Activated CD8-positive, alpha-beta memory T cell treated with anti-CD3 and anti-CD28 coated beads, Interleukin-2, amount 50 U/mL, for 1 hour (primary cell): Measurements from ENCODE around the gene HRH2.
"Not testable (repeated sequence)": the region's sequence is repeated elsewhere in the genome, so short reads cannot be mapped to it uniquely, and the experiment has no call there.

Experiments
- DNase-seq: peaks from one replicate; pipeline ENCODE4 v3.0.0-alpha.2; 2020; ENCODE audit errors: extremely low read depth

The HRH2 gene

DNA sequence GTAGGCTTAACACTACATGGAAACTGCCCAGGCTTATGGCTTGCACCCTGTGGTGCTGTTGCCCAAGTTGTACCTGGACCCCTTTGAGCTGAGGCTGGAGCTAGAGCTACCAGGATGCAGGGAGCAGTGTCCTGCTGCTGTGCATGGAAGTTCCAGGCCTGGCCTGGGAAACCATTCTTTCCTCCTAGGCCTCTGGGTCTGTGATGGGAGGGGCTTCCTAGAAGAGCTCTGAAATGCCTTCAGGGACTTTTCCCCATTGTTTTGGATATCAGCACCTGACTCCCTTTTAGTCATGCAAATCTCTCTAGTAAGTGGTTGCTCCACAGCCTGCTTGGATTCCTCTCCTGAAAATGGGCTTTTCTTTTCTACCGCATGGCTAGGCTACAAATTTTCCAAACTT, 7.9 kb upstream of the HRH2 start:
- DNase-seq: no peak

DNA sequence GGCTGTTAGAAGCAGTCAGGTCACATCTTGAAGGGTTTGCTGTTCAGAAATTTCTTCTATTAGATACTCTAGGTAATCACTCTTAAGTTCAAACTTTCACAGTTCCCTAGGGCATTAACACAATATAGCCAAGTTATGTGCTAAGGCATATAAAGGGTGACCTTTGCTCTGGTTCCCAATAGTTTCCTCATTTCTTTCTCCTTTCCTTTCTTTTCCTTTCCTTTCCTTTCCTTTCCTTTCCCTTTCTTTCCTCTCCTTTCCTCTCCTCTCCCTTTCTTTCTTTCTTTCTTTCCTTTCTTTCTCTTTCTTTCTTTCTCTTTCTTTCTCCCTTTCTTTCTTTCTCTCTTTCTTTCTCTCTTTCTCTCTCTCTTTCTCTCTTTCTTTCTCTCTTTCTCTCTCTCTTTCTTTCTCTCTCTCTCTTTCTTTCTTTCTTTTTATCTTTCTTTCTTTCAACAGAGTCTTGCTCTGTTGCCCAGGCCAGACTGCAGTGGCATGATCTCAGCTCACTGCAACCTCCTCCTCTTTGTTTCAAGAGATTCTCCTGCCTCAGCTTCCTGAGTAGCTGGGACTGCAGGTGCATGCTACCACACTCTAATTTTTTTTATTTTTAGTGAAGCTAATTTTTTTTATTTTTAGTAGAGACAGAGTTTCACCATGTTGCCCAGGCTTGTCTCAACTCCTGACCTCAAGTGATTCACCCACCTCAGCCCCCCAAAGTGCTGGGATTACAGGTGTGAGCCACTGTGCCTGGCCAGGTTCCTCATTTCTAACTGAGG, 7.3 kb upstream of the HRH2 start:
- DNase-seq: not testable (repeated sequence)

DNA sequence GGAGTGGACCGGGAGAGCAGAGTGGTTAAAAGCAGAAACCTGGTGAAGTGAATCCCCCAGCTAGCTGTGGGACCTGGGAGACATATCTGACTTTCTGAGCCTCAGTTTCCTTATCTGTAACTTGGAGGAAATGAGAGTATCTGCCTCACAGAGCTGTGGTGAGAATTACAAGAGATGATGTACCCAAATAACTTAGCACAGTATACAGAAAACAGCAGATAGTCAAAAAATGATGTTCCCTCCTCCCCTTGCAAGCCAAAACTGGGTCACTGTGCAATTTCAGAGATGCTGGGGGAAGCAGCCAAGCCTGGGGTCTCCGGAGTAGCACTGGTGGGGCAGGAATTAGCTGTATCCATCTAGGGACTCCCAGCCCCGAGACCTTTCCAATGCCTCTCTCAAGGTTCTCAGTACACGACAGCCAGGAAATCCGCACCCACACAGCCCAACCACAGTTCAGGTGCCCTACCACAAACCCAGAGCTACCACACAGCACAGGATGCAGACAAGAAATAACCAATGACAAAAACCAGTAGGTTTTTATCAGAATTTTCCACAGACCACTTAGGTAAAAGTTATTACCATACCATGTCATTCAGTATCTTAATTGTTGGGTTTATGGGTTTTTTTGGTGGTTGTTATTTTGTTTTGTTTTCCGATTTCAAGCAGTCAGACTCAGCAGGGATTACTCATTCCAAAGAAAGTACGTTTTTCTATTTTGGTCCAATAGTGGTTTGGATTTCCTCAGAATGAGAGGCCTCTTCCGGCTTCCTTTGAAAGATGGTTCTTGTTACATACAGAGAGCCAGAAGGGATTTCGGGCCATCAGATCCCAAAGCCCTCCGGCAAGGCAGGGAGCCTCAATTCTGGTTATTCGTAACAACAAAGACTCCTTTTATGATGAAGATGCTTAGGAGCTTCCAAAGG, 4.9 kb upstream of the HRH2 start:
- peak; percentile 32 for DNase-seq

DNA sequence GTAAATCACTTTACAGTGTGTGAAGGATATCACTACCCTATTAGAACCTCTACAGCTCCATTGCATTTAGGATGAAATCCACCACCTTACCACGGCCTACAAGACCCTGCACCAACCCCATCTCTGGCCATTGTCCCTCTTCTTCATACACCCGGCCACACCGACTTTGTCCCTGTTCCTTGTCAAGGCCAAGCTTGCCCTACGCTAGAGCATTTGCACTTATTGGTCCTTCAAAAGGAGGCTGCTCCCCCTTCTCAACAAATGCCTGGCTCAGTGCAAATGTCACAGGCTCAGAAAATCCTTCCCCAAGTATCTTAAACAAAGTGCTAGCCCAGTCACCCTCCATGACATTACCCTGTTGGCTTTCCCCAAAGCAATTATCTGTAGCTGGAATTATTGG, 4.1 kb upstream of the HRH2 start:
- no peak for DNase-seq

DNA sequence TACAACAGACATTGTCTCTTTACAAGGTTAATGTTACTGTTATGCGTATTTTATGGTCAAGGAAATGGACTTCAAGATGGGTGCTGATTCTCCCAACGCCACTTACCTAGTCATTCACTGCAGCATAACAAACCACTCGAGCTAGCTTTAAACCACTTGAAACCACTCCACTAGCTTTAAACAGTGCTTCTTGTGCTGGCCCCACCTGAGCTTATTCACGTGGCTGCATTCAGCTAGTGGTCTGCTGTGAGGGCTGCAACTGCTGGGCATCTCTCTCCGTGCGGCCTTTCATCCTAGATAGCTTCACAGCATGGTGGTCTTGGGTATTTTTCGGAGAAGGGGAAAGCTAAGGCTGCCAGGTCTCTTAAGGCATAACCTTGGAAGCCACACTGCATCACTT, 3.5 kb upstream of the HRH2 start:
- DNase-seq: no peak

DNA sequence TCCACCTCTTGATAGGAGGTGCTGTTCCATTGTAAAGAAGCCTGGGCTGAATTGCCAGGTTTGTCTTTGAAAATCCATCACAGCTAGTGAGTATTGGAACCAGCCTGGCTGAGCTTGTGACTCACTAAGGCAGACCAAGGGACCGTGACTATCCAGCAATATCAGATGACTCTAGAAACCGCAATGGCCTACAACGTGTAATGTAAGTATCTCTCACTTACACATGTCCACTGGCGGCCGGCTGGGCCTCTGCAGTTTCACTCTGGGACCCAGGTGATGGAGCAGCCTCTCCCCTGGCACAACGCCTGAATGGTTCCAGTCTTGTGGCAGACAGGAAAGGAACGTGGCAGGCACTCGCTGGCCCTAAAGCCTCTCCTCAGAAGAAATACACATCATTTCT, 3.1 kb upstream of the HRH2 start:
- no peak for DNase-seq

DNA sequence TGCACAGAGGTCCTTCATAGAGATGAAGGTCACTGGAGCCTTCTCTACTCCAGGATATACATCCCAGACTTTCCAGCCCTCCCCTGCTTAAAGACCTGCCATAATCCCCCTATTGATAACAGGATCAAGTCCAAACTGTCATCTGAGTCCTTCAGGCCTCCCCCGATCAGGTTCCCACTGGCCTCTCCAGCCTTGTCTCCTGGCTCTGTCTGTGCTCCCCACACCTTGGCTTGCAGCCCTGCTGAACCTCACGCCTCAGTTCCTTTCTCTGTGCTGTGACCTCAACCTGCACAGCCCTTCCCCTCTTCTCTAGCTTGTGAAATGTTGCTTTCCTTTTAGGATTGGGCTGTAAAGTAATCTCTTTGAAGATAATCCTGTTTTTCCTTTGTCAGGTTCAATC, 2.5 kb upstream of the HRH2 start:
- DNase-seq: no peak

DNA sequence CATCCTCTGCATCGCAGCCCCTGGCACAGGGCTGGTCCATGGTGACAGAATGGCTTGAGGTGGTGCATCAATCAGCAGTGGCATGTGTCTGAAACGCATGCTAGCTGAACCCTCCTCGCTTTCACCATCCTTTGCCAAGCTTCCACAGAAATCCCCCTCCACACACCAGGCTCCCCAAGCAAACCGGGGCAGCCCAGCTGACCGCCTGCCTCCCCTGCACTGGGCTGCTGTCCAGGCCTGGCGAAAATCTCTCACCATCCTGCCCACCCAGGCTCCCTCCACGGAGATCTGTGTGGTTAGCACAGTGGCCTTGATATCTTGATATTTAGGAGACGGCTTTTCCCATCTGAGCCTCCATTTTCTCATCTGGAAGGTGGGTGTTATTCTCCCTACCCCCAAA, 905 bp upstream of the HRH2 start:
- DNase-seq: no peak

DNA sequence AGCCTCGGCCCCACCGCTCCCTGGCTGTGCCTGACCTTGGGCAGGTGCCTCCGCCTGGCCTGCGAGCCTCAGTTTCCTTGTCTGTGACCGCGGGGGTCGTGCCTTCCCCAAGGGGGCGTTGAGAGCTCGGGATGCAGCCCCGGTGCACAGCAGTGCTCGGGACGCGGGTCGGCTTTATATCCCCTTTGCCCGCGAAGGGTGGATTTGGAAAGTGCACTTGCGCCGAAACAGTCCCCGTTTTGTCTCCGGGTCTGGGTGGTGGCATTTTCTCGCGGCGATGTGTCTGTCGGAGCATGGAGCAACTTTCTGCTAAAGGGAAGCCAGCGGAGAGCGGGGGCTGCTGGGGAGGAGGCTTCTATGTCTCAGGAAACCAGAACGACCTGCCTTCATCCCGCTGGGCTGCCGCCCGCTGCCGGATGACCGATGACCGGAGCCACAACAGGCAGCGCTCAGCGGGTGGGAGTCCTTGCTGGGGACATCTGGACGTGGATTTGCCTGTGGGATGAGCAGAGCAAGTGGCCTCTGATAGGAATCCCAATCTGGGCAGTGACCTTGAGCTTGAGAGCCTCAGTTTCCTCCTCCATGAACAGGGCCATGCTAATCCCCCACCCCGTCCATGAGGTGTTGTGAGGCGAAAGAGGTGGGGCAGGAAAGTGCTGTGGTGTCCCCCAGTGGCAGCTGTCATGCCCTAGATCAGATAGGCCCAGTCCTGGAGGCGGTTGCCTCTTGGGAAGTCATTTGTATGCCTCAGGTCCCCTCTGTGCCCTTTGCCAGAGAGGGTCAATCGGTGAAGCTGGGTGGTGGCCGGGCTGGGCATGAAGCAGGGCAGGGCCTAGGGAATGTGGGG, 651 bp downstream of the HRH2 start:
- no peak for DNase-seq

DNA sequence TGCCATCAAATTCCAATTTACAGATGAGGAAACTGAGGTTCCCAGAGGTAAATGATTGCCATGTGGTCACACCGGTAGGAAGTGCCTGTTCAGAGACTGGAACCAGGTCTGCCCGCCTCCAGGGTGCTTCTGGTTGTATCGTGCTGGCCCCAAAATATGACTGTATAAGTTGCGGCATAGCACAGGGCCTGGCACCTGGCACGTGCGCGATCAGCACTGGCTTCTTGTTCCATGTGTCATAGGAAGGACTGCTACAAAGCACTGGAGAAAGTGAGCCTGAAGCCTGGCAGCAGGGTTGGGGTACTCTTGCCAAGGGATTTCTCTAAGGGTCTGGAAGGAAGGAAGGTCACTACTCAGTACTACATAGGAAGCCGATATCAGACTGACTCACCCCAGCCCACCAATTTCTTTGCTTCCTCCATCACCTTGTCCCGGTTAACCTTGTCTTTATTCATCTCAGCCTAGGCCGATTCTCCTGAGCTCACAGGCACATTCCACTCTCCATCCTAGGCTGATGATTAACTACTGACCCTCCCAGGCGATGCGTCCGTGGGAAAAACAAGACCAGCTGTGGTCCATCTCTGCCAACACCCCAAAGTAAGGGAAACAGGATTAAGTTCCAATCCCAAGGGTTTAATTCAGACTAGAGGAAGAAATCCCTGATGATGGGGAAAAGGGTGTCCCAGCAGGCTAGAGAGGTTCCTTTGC, 1.8 kb downstream of the HRH2 start:
- no peak for DNase-seq

DNA sequence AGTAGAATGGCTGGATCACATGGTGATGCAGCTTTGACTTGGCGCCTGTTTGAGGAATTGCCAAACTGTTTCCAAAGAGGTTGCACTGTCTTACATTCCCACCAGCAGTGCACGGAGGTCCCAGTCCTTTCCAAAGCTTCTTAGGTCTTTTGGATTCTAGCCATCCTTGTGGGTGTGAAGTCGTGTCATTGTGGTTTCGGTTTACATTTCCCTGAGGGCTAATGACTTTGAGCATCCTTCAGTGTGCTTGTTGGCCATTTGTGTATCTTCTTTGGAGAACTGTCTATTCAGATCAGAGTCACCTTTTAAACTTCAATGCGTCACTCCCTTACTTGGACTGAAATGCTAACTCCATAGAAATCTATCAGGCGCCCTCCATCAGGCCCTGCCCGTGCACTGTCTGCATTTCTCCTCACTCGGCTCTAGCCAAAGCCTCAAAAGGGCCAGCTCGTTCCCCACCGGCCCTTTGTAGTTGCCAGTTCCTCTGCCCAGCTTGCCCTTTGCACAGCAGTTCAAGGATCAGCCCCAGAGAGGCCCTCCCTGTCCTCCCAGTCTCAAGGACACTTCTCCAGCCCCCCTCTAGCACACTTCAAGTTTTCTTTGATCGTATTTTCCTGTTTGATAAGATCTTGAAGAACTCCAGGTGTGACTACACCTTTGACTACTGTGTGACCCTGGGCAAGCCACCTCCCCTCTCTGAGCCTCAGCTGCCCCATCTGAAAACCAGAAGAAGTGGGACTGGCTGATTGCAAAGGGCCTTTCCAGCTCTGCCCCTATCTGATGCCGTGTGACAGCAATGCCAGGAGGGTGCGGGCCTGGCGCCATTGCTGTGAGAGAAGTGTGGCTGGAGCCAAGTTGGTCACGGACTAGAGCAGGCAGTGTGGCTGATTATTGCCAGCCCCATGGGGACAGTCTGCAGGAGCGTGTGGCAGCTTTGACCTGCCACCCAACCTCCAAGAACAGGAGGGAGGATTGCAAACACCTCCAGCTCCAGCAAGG, 5.6 kb downstream of the HRH2 start:
- DNase-seq: no peak

DNA sequence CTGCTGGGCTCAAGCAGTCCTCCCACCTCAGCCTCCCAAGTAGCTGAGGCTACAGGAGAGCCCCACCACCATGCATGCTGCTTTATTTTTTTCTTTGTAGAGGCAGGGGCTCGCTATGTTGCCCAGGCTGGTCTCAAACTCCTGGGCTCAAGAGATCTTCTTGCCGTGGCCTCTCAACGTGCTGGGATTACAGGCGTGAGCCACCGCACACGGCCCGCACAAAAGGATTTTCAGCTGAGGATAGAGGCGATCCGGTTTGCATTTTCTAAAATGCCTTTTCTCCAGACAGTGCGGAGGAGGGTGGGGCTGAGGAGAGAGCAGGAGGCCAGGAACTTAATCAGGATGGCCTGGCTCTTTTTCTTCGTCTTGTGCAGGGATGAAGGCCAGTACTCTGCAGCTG, 6.9 kb downstream of the HRH2 start:
- DNase-seq: no peak

DNA sequence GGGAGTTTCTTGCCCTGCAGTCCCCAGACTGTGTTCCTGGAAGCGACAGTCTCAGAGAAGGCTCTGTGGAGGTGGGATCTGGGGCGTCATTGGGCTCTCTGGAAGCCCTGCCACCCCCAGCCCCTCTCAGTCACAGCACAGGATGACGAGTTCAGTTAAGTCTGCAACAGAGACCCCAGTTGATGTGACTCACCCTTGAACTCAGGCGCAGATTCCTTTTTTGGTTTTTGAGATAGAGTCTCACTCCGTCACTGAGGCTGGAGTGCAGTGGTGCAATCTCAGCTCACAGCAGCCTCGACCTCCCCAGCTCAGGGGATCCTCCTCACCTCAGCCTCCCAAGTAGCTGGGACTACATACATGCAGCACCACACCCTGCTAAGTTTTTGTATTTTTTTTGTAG, 8.3 kb downstream of the HRH2 start:
- no peak for DNase-seq

DNA sequence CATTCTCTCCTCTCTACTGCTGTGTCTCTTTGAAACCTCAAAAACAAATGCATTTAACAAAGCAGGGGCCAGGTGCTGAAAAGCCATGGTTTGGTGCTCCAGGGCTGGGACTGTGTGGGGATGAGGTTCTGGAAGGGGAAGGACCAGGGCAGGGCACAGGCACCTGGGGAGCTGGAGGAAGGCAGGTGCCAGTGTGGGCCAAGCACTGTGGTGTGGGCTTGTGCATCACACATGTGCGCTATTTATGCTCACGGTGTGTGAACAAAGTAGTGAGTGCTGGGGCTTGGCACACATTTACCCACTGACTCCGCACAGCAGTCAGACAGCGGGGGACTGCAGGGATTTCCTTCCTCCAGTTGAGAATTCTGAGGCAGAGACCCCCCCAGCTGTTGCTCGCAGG, 10.1 kb downstream of the HRH2 start:
- DNase-seq: no peak

DNA sequence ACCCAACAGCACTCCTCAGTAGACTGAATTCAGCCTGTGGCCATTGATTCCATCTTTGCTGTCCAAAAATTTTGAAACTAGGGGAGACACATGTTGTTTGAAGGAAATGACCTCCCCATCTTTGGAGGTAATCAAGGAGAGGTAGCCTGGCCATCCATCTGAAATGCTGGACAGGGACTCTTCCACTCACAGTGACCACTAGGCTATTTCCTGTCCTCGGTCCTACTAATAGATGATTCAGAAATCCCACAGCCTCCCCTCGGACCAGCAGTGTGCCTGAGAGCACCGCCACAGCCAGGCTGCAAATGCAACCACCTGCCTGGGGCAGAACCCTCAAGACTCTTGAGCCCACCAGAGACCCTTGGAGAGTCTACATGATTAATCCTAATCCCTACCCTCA, 12.5 kb downstream of the HRH2 start:
- DNase-seq: no peak

DNA sequence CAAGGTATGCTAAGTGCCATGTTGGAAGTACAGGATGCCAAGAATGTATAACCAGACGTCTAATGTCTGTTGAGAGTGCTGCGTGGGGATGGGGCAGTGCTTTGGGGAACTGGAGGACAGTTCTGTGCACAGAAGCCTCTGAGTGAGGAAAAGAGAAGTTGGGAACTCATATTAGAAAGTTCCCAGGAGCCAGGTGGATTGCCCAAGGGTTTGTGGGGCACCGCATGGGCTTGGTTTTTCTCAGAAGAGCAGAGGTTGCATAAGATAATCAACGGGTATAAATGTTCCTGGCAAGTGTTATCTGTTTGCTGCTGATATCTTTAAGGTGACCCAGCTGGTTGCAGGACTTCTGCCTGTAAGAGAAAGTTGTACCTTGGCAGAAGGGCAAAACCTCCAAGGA, 13.1 kb downstream of the HRH2 start:
- DNase-seq: no peak

DNA sequence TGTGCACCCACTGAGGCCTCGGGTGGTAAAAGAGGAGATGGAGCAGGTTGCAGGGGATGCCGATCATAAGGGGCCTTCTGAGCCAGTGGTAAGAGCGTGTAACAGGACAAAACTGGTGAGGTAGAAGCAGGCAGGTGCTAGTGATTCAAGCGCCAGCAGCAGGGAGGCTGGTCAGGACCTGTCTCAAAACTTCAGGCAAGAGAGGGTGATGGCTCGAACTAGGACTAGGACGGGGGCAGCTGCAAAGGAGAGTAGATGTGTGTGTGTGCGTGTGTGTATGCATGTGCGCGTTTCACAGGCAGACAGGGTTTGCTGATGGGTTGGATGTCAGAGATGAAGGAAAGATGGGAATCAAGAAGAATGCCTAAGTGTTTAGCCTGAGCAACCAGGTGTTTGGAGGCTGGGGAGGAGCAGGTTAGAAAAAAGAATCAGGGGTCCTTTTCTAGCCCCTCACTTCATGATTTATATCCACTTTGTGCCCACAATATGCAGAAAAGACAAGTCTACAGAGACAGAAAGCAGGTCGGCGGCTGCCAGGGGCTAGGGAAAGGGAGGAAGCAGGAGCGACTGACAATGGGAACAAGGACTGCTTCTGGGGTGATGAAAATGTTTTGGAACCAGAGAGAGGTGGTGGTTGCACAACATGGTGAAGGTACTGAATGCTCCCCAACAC, 15.2 kb downstream of the HRH2 start:
- no peak for DNase-seq

DNA sequence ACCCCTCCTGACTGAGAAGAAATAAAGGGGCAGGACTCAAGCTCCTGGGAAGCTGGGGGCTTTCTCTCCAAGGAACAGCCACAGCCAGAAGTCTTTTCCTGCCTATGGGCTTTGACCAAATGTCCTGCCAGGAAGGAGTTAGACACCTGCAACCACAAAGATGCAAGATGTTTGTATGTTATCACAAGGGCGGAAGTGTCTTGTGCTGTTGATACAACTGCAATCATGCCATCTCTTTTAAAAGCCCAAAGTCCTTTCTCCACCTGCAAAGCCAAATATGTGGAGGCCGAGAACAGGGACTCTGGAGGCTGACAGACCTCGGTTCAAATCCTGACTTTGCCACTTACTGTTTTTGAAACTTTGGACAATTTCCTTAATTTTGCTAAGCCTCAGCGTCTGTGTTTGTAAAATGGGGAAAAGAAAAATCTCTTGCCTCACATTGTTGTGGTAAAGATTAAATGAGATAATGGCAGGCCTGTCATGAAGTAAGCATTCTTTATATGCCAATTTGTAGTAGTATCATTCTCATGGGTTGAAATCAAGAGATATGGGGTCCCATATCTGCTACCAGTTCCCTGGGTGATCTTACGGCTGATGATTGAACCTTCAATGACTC, 17.0 kb downstream of the HRH2 start:
- DNase-seq: no peak

DNA sequence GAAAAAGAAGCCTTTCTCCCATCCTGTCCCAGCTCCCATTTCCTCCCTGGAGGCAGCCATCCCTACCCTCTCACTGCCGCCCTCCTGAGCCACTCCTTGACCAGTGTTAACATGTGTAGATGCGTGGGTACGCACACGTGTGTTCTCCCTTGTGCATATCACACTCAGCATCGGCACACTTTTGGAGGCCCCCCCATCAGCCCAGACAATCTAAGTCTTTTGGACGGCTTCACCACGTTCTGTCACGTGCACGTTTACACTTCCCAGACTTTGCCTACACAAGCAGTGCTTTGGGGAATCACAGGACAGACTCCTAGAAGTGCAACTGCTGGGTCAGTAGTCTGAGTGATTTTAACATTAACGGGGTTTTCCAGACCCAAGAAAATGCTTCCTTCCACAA, 18.0 kb downstream of the HRH2 start:
- DNase-seq: no peak
